NCI-H1694 treated with DMSO at 0.1 percent for 48 hours (cell line): ENCODE measurements around the gene MLX.

Experiments used
- DNase-seq: peaks from one replicate; lab custom pipeline; 2025; lab: John Stamatoyannopoulos, UW

MLX gene, protein sequence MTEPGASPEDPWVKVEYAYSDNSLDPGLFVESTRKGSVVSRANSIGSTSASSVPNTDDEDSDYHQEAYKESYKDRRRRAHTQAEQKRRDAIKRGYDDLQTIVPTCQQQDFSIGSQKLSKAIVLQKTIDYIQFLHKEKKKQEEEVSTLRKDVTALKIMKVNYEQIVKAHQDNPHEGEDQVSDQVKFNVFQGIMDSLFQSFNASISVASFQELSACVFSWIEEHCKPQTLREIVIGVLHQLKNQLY

DNA sequence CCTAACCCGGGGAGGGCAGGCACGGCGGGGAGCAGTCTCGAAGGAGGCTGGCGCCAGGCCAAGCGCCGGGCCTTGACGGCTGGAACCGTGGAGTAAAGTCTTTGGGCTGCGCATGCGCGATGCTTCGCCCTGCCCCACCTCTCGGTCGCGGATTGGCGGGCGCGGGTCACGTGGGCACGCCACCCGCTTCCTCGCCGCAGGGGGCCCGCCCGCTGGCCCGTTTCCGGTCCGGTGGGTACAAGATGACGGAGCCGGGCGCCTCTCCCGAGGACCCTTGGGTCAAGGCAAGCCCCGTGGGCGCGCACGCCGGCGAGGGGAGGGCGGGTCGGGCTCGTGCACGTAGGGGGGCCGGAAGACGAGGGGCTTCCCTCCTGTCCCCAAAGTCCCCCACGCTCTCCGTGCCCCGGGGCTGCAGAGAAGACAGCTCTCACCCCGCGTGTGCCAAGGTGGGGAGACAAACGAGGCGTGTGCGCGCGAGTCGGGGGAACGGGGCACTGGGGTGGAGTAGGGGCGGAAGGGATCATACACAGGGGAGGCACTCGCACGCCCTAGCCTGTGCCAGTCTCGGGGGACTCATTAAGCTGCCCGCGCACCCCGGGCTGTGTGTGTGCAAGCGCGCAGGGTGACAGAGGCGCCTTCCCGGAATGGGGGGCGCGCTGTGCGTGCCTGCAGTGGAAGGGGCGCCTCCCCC, at the start of gene MLX:
MLX (plus strand) TSS at position 218 of the 691 bp plus-strand sequence; CDS start at position 243, 25 bp downstream.
- DNase-seq = peak; percentile 86

DNA sequence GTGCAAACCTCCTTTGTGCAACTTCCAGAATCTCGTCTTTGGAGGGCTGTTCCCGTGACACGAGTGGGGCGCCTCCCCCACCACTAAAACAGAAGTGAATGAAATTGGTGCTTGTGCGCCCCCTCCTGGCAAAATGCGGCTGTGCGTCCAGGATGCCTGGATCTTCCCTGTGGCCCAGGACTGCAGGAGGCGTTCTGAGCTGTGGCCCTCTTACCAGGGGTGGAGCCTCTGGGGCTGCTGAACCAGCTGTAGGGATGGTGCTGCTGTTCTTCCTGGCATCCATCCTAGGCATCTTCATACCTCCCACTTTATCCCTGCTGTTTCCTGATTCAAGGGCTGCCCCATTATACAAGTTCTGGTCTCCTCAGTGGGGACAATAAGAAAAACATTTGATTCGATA, 49.4 kb upstream of the MLX start:
- peak; percentile 87 for DNase-seq

DNA sequence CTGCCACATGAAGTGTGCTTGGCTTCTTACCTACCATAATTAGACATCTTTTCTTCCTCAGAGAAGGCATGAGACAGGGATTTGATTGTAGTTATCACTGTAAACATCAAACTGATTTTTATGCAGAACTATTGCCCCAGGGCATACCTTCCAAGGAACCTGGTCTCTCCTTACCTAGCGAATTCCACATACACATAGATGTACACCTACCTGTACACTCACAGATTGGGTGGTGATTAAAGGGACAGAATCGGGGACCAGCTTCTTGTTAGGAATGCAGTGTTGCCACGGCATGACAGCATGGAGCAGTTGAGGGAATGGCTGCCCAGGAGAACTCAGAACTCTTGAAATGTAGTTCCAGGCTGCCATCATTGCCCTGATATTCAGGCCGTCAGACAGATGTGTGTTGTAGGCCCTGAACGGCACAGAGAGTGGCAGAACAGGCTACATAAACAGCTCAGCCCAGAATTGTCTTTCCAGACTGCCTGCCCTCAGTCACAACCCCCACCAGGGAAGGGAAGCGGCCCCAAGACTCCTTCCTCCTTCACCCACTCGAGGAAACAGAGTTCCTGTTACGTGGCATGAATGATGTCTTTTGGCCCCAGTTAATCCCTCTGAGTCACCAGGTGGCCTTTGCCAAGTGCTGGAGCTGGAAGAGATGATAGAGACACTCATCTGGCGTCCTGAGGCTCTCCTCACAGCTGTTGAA, 48.7 kb upstream of the MLX start:
- DNase-seq = peak; percentile 45

DNA sequence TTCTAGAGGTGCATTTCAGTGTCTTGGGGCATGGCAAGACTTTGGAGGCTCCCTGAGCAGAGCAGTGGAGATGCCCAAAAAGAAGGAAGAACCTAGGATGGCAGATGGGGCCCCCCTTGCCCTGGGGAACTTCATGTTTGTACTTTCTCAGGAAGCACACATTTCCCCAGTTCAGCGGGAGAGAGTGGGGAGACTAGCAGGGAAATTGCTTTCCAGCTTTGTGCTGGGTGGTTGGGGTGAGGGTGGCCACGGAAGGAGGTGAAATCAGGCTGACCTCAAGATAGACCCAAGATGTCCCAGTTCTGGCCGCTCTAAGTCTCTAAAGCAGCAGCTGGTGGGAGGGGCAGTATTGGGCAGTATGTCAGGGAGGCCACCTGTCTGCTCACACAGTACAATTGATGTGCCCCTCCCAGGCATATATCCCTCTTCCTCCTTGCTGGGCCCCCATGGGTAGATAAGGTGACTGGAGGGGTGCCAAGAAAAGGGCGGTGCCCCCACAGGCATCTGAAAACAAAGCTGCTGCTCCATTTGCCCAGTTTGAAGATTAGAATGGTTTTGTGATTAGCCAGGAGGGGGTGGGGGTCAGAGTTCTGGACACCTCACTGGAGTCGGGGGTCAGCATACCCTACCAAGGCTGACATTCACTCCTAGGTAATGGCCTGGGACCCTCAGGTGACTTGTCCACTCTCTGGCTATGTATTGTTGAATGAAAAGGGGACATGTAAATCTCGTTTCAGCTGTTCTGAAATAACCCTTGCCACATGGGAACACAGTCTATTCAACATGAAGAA, 48.0 kb upstream of the MLX start:
- no peak for DNase-seq

DNA sequence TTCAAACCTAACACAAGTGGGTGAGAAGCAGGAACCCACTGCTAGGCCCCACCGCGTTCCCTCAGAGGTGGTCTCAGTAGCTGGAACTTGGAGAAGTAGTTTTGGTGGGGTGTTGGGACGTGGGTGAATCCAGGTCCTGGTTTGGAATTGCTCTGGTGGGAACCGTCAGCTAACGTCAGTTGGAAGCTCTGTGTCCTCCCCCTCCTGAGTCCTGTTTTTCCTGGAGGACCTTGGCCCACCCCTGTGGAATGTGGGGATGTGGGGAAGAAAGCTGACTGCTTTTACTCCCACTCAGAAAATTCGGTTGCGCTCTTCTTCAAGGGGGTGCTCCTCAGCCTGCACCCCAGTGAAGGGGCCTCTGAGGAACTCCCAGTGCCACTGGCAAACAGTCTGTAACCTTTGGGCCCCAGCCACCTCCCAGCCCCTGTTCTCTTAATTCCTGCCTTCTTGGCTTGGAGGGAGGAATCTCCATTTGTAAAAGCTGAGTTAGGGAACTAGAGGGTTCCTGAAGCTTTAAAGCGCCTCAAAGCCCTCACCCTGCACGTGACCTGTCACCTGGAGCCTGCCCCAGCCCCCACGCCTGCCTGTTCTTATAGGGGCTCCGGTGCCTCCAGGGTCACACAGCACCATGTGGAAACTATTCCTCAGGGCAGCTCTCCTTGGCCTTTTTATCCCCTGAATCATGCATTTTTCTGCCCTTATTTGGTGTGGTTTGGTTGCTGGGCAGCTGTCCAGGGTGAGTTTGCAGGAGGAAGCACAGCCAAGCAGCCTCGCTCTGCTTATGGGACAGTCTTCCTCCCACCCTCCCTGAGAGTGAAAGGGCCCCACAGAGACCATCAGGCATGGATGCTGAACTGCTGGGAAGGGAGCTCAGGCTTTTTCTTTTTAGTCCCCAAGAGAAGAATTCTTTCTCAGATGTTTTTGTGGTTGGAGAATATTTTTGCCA, 47.1 kb upstream of the MLX start:
- no peak for DNase-seq

DNA sequence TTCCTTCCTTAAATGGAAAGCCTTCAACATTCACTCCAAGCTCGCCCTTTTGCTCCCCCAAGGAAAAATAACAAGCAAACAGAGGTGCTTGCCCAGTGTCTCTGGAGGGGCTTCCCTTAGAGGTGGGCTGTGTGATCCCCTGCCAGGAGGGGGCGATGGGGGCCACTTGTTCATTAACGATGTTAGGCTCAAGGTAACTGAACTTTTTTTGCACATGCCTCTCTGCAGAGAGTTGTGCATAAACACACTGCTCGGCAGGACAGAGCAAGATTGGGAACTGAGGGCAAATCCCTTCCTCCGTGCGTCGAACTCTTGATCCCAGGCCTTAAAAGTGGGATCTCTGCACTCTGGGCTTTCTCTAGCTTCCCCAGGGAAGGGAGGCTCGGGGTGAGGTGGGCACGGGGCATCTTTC, 46.4 kb upstream of the MLX start:
- DNase-seq = no peak

DNA sequence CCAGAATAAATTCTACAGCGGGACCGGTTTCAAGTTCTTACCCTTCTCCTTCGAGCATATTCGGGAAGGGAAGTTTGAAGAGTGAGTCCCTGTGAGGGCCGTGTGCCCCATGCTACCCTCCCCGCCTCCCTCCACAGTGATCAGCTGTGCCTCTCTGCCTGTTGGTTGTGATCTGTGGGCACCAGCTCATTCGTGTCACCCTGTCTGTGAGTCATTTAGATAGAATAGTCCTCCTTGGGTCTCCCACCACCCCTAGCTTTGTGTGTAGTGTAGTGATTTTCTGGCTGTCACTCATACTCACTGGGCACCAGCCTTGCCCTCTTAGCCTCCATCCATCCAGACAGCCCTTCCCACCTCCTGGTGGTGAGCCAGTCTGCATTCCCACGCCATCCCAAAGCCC, 45.9 kb upstream of the MLX start:
- no peak for DNase-seq

DNA sequence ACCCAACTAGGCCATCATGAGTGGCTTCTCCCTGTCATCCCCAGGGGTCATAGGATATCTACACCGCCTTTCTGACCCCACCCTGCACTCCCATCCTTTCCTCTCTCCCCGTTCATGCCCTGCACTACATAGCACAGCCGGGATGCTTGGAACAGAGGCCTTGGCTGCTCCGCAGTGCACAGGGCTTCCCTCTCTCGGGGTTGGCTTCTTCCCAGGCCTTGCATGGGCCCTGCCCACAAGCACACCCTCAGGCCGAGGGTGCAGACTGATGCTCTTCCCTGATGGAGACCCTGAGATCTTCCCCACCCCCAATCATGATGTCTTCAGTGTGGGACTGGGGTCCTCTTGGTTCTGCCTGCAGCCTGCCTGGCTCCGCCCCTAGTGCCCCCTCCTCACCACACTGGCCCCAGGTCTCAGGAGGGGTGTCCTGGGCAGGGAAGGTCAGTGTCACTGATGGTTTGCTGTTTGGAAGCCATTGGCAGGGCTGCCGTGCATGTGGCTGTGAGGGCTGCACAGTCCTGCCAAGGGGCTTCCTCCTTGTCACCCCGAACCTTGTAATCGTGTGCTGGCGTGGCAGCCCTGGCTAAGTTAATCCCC, 45.1 kb upstream of the MLX start:
- DNase-seq = no peak

DNA sequence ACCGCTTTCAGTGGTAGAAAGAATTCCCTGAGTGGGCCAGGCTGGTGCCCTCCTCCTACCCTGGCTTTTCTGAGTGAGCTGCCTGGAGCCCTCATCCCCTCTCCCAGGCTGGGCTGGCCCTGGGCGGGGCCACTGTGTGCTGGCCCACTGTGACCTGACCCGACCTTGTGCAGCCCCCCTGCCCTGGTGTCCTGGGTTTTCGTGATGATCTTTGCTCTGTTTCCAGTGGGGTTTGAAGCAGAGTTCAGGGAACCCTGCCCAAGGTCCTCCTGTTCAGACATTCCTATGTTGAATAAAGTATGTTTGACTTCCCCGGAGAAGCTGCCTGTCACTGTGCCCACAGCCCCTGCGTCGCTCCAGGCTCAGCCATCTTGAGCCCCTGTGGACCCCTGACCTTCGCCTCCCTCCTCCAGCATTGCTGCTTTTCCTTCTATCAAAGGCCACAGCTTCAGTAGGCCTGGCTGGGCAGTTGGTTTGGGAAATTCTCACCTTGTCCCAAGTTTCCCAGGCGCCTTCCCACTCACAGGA, 44.6 kb upstream of the MLX start:
- no peak for DNase-seq

DNA sequence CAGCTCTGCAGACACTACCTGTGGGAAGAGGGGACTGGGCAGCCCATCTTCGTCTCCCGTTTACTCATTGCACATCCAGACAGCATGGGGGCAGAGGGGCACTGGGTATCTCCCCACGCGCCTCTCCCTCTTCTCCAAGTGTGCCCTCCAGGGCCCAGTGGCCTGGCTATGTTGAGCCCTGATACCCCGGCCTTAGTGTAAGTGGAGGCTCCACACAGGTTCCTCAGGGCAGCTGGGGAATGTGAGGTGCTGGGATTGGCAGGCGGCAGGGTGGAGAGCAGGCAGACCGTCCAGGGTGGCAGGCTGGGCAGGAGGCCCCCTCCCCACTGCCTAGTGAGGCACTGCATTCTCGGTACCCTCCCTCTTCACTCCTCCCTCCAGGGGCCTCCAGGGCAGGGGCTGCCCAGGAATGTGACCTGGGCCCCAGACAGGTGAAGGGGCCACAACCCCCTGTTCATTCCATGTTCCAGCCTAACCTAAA, 44.1 kb upstream of the MLX start:
- no peak for DNase-seq

DNA sequence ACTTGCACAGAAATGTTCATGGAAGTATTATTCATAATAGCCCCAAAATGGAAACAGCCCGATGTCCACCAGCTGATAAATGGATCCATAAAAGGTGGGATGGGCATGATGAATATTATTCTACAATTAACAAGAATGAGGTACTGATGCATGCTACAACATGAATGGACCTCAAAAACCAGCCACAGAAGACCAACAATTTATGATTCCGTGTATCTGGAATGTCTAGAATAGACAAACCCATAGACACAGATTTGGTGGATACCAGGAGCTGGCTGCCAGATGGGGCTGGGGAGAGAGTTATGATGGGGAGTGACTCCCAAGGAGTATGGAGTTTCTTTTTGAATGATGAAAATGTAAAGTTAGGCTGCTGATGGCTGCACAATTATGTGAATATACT, 41.7 kb upstream of the MLX start:
- DNase-seq = no peak

DNA sequence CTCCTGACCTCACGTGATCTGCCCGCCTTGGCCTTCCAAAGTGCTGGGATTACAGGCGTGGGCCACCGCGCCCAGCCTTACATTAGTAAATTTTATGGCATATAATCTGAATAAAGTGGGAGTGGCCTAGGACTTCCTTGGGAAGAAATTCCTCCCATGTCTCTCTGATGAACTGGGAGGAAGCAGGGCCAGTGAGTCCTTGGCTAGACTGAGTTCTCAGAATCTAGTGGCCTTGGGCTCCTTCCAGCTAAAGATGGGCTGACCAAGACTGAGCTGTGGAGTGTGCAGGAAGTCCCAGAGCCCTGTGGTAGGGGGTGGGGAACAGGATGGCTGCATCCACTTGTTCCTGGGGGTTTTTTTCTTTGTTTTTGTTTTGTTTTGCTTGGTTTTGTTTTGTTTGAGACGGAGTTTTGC, 40.9 kb upstream of the MLX start:
- no peak for DNase-seq

DNA sequence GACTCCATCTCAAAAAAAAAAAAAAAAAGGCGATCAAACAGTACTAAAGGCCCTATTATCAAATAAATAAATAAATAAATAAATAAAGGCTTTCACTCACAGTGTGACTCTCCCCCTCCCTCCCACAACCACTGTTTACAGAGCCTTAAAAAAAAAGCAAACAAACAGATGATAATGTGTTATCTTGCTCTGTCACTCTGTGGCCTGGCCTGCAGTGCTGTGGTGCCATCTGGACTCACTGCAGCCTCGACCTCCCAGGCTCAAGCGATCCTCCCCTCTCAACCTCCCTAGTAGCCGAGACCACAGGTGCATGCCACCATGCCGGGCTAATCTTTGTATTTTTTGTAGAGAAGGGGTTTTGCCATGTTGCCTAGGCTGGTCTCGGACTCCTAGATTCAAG, 39.0 kb upstream of the MLX start:
- DNase-seq = no peak

DNA sequence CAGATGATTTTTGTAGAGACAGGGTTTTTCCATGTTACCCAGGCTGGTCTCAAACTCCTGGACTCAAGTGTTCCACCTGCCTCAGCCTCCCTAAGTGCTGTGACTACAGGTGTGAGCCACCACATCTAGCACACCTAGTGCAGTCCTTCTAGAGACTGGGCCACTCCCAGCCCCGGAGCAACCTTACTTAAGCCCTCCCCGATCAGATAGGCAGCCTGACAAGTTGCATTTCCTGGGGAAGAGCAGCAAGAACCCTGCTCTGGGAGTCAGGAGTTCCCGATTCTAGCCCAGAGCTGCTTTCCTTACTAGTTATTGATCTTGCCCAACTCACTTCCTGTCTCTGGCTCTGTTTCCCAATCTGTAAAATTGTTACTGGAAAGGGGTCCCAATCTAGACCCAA, 37.8 kb upstream of the MLX start:
- no peak for DNase-seq

DNA sequence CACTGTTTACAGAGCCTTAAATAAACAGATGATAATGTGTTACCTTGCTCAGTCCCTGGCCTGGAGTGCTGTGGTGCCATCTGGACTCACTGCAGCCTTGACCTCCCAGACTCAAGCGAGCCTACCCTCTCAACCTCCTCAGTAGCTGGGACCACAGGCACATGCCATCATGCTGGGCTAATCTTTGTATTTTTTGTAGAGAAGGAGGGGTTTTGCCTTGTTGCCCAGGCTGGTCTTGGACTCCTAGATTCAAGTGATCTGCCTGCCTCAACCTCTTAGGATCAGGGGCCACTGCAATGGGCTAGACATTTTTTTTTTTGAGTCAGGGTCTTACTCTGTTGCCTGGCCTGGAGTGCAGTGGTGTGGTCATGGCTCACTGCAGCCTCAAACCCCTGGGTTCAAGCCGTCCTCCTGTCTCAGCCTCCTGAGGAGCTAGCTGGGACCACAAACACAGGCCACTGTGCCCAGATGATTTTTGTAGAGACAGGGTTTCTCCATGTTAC, 35.9 kb upstream of the MLX start:
- no peak for DNase-seq

DNA sequence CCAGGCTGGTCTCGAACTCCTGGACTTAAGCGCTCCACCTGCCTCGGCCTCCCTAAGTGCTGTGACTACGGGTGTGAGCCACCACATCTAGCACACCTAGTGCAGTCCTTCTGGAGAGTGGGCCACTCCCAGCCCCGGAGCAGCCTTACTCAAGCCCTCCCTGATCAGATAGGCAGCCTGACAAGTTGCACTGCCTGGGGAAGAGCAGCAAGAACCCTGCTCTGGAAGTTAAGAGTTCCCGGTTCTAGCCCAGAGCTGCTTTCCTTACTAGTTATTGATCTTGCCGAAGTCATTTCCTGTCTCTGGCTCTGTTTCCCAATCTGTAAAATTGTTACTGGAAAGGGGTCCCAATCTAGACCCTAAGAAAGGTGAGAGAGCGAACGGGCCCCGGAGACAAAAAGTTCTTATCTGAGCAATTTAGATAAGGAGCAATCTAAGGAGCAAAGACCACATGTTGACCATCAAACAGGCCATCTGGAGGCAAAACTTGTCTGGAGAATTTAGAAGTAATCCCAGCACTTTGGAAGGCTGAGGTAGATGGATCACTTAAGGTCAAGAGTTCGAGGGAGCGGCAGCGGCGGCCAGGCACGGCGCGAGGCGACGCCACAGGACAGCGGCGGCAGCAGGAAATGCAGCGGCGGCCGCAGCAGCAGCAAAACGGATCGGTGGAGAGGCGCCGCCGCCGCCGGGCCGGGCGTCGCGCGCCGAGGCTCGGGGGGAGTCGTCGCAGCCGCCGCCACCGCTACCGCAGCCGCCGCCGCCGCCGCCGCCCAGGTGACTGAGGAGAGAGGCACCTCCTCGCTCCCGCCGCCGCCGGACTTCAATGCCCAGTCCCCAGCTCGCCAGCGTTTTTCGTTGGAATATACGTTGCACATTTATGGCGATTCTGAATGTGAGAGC, 35.2 kb upstream of the MLX start:
- peak; percentile 54 for DNase-seq

DNA sequence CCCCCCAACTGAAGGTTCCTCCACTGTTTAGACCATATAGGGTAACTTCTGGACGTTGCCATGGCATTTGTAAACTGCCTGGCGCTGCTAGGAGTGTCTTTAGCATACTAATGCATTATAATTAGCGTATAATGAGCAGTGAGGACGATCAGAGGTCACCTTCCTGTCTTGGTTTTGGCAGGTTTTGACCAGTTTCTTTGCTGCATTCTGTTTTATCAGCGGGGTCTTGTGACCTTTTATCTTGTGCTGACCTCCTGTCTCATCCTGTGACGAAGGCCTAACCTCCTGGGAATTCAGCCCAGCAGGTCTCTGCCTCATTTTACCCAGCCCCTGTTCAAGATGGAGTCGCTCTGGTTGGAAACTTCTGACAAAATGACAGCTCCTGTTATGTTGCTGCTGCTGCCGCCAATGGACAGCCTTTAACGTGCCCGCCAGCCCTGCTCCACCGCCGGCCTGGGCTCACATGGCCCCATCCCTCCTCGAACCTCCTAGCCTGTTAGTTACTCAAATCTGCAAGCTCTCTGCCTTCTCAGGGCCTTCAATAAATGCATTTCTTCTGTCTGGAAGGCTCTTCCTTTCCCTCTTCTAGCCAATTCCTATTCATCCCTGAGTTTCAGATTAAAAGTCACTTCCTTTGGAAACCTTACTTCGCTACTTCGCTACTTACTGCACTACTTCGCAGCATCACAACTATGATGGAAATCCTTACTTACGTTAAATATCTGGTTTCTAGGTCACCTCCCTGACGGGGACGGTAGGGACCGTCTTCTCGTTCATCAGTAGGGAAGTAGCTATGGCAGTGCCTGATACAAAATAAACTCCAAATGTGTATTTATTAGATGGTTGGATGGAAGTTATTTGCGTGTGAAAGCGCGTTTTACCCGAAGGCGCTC, 31.5 kb upstream of the MLX start:
- no peak for DNase-seq

DNA sequence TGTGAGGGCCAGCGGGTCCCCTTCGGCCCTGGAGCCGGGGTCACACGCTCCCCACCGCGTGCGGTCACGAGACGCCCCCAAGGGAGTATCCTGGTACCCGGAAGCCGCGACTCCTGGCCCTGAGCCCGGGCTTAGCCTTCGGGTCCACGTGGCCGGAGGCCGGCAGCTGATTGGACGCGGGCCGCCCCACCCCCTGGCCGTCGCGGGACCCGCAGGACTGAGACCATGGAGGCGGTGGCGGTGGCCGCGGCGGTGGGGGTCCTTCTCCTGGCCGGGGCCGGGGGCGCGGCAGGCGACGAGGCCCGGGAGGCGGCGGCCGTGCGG, 30.9 kb upstream of the MLX start, which contains the start of gene NAGLU:
NAGLU (plus strand) TSS at position 194 of the 324 bp plus-strand sequence; CDS start at position 226, 32 bp downstream.
- peak; percentile 81 for DNase-seq
